OCI-LY1 (cell line): ENCODE measurements around the gene STEAP4.
"Not testable (repeated sequence)": the region's sequence is repeated elsewhere in the genome, so short reads cannot be mapped to it uniquely, and the experiment has no call there.

ENCODE experiments used
- H2AFZ ChIP-seq: fragments of 200-600 bp; sonication (generic), shearing (Covaris generic); 2 replicates; pipeline ENCODE4 v1.6.0; 2014; ENCODE audit warnings: antibody characterized with exemption, mild to moderate bottlenecking, low read length
- H3F3A ChIP-seq: fragments of 200-600 bp; sonication (generic), shearing (Covaris generic); 2 replicates; pipeline ENCODE4 v1.6.0; 2014; ENCODE audit warnings: mild to moderate bottlenecking, antibody characterized with exemption, low read length, moderate library complexity; ENCODE audit not compliant: insufficient read depth
- H3K27ac ChIP-seq: fragments of 200-600 bp; sonication (generic); 2 replicates; pipeline ENCODE4 v1.5.1; 2014; ENCODE audit warnings: low read length, mixed run types, mild to moderate bottlenecking, low read depth; ENCODE audit not compliant: poor library complexity, severe bottlenecking
- H3K27me3 ChIP-seq: fragments of 200-600 bp; sonication (generic); 2 replicates; pipeline ENCODE4 v1.6.0; 2014; ENCODE audit warnings: antibody characterized with exemption, mild to moderate bottlenecking, low read length, moderate library complexity; ENCODE audit not compliant: insufficient read depth
- H3K36me3 ChIP-seq: fragments of 200-600 bp; sonication (generic); 2 replicates; pipeline ENCODE4 v1.6.1; 2014; ENCODE audit warnings: mild to moderate bottlenecking, antibody characterized with exemption, low read length, moderate library complexity, mixed read lengths; ENCODE audit not compliant: insufficient read depth
- H3K4me1 ChIP-seq: fragments of 200-600 bp; sonication (generic); 2 replicates; pipeline ENCODE4 v1.5.1; 2014; ENCODE audit warnings: mild to moderate bottlenecking, low read length, moderate library complexity; ENCODE audit not compliant: insufficient read depth, severe bottlenecking
- H3K4me2 ChIP-seq: fragments of 200-600 bp; sonication (generic), shearing (Covaris generic); 2 replicates; pipeline ENCODE4 v1.6.1; 2014; ENCODE audit warnings: low read length
- H3K4me3 ChIP-seq: fragments of 200-600 bp; sonication (generic); 2 replicates; pipeline ENCODE4 v1.5.1; 2014; ENCODE audit warnings: low read length, low read depth, mild to moderate bottlenecking, mixed read lengths; ENCODE audit not compliant: poor library complexity, severe bottlenecking
- H3K79me2 ChIP-seq: fragments of 200-600 bp; shearing (Covaris generic); 2 replicates; pipeline ENCODE4 v1.6.1; 2016; ENCODE audit warnings: mixed run types, low read length, mixed read lengths; ENCODE audit not compliant: insufficient read depth
- H3K9ac ChIP-seq: fragments of 200-600 bp; sonication (generic), shearing (Covaris generic); 2 replicates; pipeline ENCODE4 v1.6.1; 2014; ENCODE audit warnings: mild to moderate bottlenecking, low read length, mixed read lengths
- H3K9me2 ChIP-seq: fragments of 200-600 bp; sonication (generic), shearing (Covaris generic); 2 replicates; pipeline ENCODE4 v1.6.1; 2014; ENCODE audit warnings: low read depth, mild to moderate bottlenecking, low read length, mixed read lengths
- H3K9me3 ChIP-seq: fragments of 200-600 bp; shearing (Covaris generic); 2 replicates; pipeline ENCODE4 v1.6.1; 2014; ENCODE audit warnings: low read length, mixed read lengths
- H4K20me1 ChIP-seq: fragments of 200-600 bp; sonication (generic), shearing (Covaris generic); 2 replicates; pipeline ENCODE4 v1.6.0; 2016; ENCODE audit warnings: mild to moderate bottlenecking, low read length; ENCODE audit not compliant: insufficient read depth
- CTCF ChIP-seq: fragments of 200-600 bp; sonication (generic), shearing (Covaris generic); IDR thresholded peaks from 2 replicates; pipeline ENCODE4 v1.5.1; 2017; ENCODE audit warnings: mild to moderate bottlenecking, antibody characterized with exemption, low read length, moderate library complexity, mixed read lengths
- EZH2 ChIP-seq: fragments of 200-600 bp; sonication (generic), shearing (Covaris generic); IDR thresholded peaks from 2 replicates; pipeline ENCODE4 v1.8.0; 2017; ENCODE audit warnings: borderline replicate concordance, mixed run types, mild to moderate bottlenecking, antibody characterized with exemption, low read length, moderate library complexity, mixed read lengths

The STEAP4 gene

GRCh38 chr7:88268051-88268450 lies 38.6 kb downstream of the STEAP4 start:
- H3K4me2 ChIP-seq = no peak overlapping the region
- no peaks in the 10 kb centered on the region for H4K20me1 ChIP-seq
- H3F3A ChIP-seq = no peaks in the 10 kb centered on the region
- no peaks in the 10 kb centered on the region for H3K79me2 ChIP-seq
- H3K9ac ChIP-seq = no peak overlapping the region
- no peak overlapping the region for H3K27ac ChIP-seq
- no peaks in the 10 kb centered on the region for H3K36me3 ChIP-seq
- H3K27me3 ChIP-seq = no peaks in the 10 kb centered on the region
- H3K9me2 ChIP-seq = no peaks in the 10 kb centered on the region
- TF ChIP-seq CTCF = no peak
- no peak for TF ChIP-seq EZH2
- H3K4me3 ChIP-seq = no peak overlapping the region
- no peaks in the 10 kb centered on the region for H3K9me3 ChIP-seq
- no peak overlapping the region for H2AFZ ChIP-seq
- H3K4me1 ChIP-seq = no peaks in the 10 kb centered on the region

GRCh38 chr7:88267421-88267820 lies 39.3 kb downstream of the STEAP4 start:
- TF ChIP-seq CTCF (no peak), EZH2 (no peak)
- Histone ChIP-seq H3K27ac (no peak overlapping the region), H3K27me3 (no peaks in the 10 kb centered on the region), H3K4me2 (no peak overlapping the region), H2AFZ (no peak overlapping the region), H4K20me1 (no peaks in the 10 kb centered on the region), H3K4me3 (no peak overlapping the region), H3F3A (no peaks in the 10 kb centered on the region), H3K9me2 (no peaks in the 10 kb centered on the region), H3K9ac (no peak overlapping the region), H3K36me3 (no peaks in the 10 kb centered on the region), H3K9me3 (no peaks in the 10 kb centered on the region), H3K4me1 (no peaks in the 10 kb centered on the region), H3K79me2 (no peaks in the 10 kb centered on the region)

- H3K9me2 ChIP-seq, H3K4me3 ChIP-seq, H2AFZ ChIP-seq, H3K9ac ChIP-seq, H3K4me1 ChIP-seq, H3K27ac ChIP-seq, H3K27me3 ChIP-seq, H4K20me1 ChIP-seq, H3K36me3 ChIP-seq, H3K4me2 ChIP-seq, H3F3A ChIP-seq, H3K9me3 ChIP-seq, H3K79me2 ChIP-seq: not testable (repeated sequence)
These were observed 41.7 kb downstream of the STEAP4 start for GRCh38 chr7:88264987-88265386.

GRCh38 chr7:88262562-88262961 lies 44.1 kb downstream of the STEAP4 start:
- Histone ChIP-seq H3K27me3 (no peaks in the 10 kb centered on the region), H3K4me2 (no peak overlapping the region), H3K4me1 (no peaks in the 10 kb centered on the region), H3K9me2 (no peaks in the 10 kb centered on the region), H3K9me3 (no peaks in the 10 kb centered on the region), H3K4me3 (no peak overlapping the region), H3K79me2 (no peaks in the 10 kb centered on the region), H3K9ac (no peak overlapping the region), H2AFZ (no peak overlapping the region), H3K36me3 (no peaks in the 10 kb centered on the region), H3K27ac (no peak overlapping the region), H4K20me1 (no peaks in the 10 kb centered on the region), H3F3A (no peaks in the 10 kb centered on the region)
- TF ChIP-seq CTCF = no peak
- no peak for TF ChIP-seq EZH2
